Activated T-helper 2 cell treated with anti-CD3 and anti-CD28 coated beads, Interferon-gamma antibody, Interleukin-2, Interleukin-4, amounts not matched to agents 10 μg/mL and 5 μg/mL and 100 μg/mL, durations not matched to agents 14 hours and 24 hours and 36 hours (primary cell): ENCODE measurements around the gene PPM1K. TPM values are rescaled to one million over a fixed set of nuclear protein-coding genes. Genes with fewer than 3 reads are reported as not detected.

Source experiments
- DNase-seq: peaks from one replicate; pipeline ENCODE4 v3.0.0; 2021; ENCODE audit warnings: low spot score
- H3K27ac Mint-ChIP-seq: one replicate; pipeline ENCODE4 v1.8.0; 2021; ENCODE audit warnings: mixed read lengths
- H3K27me3 Mint-ChIP-seq: one replicate; pipeline ENCODE4 v1.8.0; 2021; ENCODE audit warnings: low read depth, mixed read lengths
- H3K36me3 Mint-ChIP-seq: one replicate; pipeline ENCODE4 v1.8.0; 2021; ENCODE audit warnings: low read depth, mixed read lengths
- H3K4me1 Mint-ChIP-seq: one replicate; pipeline ENCODE4 v1.8.0; 2021; ENCODE audit warnings: low read depth, mixed read lengths
- H3K4me3 Mint-ChIP-seq: one replicate; pipeline ENCODE4 v1.8.0; 2021; ENCODE audit warnings: low read depth, mild to moderate bottlenecking, moderate library complexity, mixed read lengths
- H3K9me3 Mint-ChIP-seq: one replicate; pipeline ENCODE4 v1.8.0; 2021; ENCODE audit warnings: mixed read lengths
- intact Hi-C: fragments of 100-400 bp; cut with micrococcal nuclease; formaldehyde crosslinking; loops from one replicate; pipeline ENCODE4 v1.15.1; 2023
- total RNA-seq: library from RNA; stranded (reverse); gene quantifications from 2 replicates; pipeline ENCODE4 v1.2.3, GENCODE V29; 2022

The PPM1K gene
- total RNA-seq, 1 donor from 2014 or later: 38.5 TPM

DNA sequence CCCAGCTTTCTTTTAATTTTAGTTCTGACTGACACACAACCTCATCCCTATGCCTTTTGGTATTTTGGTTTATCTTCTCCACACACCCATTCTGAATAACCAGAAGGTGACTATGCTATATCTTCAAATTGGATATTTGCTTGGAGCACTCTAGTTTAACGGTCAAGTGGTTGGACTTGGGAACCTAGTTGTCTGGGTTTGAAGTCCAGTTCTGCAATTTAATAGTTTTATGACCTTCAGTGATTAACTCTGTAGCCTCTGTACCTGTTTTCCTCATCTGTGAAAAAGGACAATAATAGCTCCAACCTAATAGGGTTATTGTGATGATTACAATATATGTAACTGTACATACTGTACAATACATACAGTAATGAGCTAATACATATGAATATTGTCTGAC is 20.0 kb downstream of the PPM1K start:
- no peak for DNase-seq
- Mint-ChIP-seq H3K4me1 (no peaks in the 10 kb centered on the region), H3K36me3 (peaks cover 45% of the 10 kb centered on the region), H3K4me3 (no peak overlapping the region), H3K27me3 (no peaks in the 10 kb centered on the region), H3K27ac (no peak overlapping the region), H3K9me3 (no peaks in the 10 kb centered on the region)
- intact Hi-C loops: no loop called here

DNA sequence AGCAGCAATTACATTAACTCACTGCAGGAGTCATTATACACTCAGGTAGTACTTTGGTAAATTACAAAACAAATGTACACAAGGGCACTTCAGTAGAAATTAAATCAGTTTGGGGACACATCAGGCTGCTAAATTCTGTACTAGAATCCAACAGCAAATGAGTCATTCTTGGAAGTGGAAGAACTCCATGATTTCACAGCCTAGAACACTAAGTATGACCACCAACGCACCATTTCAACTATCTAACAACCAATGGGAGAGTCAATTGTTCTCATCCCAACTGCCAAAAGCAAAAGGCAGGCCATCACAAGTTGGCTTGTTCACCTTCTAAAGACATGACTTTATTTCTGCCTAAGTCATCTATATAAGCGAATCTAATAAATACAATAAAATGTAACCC is 26.6 kb downstream of the PPM1K start:
- intact Hi-C loops: no loop called here
- Mint-ChIP-seq H3K4me1 (no peaks in the 10 kb centered on the region), H3K9me3 (no peaks in the 10 kb centered on the region), H3K27ac (no peak overlapping the region), H3K36me3 (peaks cover 17% of the 10 kb centered on the region), H3K4me3 (no peak overlapping the region), H3K27me3 (no peaks in the 10 kb centered on the region)
- no peak for DNase-seq

DNA sequence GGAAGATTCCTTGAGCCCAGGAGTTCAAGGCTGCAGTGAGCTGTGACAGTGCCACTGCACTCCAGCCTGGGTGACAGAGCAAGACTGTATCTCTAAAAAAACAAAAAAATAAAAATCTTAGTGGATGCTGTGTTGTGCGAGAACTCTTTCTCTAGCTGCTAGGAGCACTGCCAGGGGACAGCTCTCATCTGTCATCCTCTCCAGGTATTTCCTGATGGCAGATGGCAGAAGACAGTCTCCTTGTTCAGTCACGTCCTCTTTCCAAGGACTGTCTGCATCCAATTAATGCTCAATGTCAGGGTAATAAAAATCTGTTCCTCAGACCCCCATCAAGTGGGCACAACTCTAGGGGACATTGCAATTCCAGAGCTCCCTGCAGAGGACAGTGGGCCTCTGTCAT is 29.2 kb downstream of the PPM1K start:
- no peak for DNase-seq
- intact Hi-C loops: no loop called here
- Mint-ChIP-seq H3K9me3 (no peaks in the 10 kb centered on the region), H3K36me3 (peaks cover under 1% of the 10 kb centered on the region), H3K4me3 (no peak overlapping the region), H3K4me1 (no peaks in the 10 kb centered on the region), H3K27ac (no peak overlapping the region), H3K27me3 (peaks cover 3% of the 10 kb centered on the region)

DNA sequence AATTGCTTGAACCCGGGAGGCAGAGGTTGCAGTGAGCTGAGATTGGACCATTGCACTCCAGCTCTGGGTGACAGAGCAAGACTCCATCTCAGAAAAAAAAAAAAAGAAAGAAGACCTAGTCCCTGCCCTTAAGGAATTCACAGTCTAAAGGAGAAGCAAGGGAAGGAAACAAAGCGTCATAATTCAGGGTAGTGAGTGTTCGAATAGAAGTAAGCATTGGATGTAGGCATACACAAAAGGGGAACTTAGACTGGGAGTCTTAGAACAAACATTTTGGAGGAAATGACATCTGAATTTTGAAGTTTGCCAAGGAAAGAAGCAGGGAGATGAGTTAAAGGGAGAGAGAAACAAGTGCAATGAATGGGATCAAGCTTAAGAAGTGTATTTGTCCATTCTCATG is 32.4 kb downstream of the PPM1K start:
- H3K4me1 Mint-ChIP-seq: no peaks in the 10 kb centered on the region
- H3K36me3 Mint-ChIP-seq: no peaks in the 10 kb centered on the region
- DNase-seq: no peak
- H3K9me3 Mint-ChIP-seq: no peaks in the 10 kb centered on the region
- peaks cover 3% of the 10 kb centered on the region for H3K27me3 Mint-ChIP-seq
- H3K4me3 Mint-ChIP-seq: no peak overlapping the region
- H3K27ac Mint-ChIP-seq: no peak overlapping the region
- intact Hi-C loops: no loop called here

DNA sequence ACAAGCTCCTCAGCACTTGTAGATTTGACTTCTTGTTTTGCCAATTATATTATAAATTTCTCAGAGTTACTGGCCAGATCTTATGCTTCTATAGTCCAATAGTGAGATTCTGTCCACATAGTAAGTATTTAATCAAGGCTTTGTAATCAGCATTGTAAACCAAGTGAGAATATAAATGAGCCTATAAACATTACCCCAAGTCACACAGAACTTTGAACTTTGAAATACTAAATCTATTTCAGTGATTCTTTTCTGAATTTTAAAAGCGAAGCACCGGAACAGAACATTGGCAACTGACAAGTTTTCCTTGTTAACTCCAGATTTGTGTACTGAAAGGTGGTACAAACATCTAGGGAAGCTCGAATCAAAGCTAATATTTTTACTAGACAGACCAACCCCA is 37.2 kb downstream of the PPM1K start:
- no peak for DNase-seq
- no peak overlapping the region for H3K27ac Mint-ChIP-seq
- intact Hi-C loops: no loop called here
- no peak overlapping the region for H3K4me3 Mint-ChIP-seq
- no peaks in the 10 kb centered on the region for H3K9me3 Mint-ChIP-seq
- H3K27me3 Mint-ChIP-seq: peaks cover 3% of the 10 kb centered on the region
- peaks cover 8% of the 10 kb centered on the region for H3K4me1 Mint-ChIP-seq
- no peaks in the 10 kb centered on the region for H3K36me3 Mint-ChIP-seq

DNA sequence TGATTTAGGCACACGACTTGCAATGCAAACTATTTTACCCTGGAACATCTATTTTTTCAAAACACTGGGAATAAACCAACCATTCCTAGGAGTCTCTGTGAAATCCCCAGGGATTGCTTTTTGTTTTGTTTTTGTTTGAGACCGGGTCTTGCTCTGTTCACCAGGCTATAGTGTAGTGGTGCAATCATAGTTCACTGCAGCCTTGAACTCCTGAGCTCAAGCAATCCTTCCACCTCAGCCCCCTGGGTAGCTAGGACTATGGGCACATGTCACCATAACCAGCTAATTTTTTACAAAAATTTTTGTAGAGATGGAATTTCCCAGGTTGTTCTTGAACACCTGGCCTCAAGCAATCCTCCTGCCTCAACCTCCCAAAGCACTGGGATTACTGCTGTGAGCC is 37.8 kb downstream of the PPM1K start:
- H3K9me3 Mint-ChIP-seq: no peaks in the 10 kb centered on the region
- H3K27me3 Mint-ChIP-seq: peaks cover 3% of the 10 kb centered on the region
- no peak overlapping the region for H3K27ac Mint-ChIP-seq
- no peak for DNase-seq
- no peak overlapping the region for H3K4me3 Mint-ChIP-seq
- no peaks in the 10 kb centered on the region for H3K36me3 Mint-ChIP-seq
- H3K4me1 Mint-ChIP-seq: peaks cover 8% of the 10 kb centered on the region
- intact Hi-C loops: no loop called here

DNA sequence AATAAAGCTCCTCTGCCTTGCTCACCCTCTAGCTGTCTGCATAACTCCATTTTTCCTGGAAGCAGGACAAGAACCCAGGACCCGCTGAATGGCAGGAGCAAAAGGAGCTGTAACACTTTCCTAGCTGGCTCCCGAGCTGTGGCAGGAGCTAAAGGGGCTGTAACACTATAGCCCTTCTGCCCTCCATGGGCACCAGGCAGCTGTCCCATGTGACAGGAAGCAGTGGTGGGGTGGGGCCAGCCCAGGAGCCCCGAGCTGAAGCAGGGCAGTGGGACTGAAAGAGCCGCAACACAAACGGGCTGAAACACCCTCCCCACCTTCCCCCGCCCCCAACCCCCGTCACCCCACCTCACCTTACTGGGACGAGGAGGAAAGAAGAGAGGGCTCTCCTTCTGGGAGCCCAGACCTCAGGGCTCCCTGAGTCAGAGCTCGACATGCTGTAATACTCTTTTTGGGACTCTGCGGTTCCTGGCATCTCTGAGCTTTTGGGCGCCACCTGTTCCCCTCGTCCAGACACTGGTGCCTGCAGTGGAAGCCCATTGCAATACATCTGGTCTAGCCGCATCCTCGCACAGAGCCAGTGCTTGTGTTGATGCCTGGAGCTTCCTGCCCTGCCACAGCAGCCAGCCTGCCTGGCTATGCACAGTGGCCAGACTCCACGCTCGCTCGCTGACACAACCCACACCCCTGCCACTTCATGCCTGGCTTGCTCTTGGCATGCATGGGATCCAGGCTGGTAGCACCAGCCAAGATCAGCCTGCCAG is 39.4 kb downstream of the PPM1K start:
- Mint-ChIP-seq H3K27ac (no peak overlapping the region), H3K27me3 (no peaks in the 10 kb centered on the region), H3K4me1 (peaks cover 8% of the 10 kb centered on the region), H3K9me3 (no peaks in the 10 kb centered on the region), H3K4me3 (peak overlapping the region; percentile 37), H3K36me3 (no peaks in the 10 kb centered on the region)
- intact Hi-C loops: no loop called here
- no peak for DNase-seq

DNA sequence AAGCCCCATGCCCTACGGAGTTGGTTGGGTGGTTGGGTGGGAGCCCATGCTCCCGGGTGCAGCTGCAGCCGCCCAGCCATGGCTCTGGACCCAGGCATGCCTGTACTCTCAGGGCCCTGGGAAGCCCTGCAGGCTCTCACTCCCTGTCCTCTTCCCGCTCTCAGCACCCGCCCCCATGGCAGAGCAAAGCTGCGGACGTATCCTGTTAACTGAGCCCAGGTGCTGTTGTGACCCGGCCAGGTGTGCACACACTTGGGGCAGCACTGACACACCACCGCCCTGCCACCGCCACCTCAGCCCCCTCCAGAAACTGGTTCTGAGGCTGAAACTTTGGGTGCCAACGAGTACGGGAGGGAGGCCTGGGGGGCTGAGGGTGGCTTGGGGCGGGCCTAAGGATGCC is 40.3 kb downstream of the PPM1K start:
- H3K9me3 Mint-ChIP-seq: no peaks in the 10 kb centered on the region
- no peak overlapping the region for H3K4me3 Mint-ChIP-seq
- H3K27ac Mint-ChIP-seq: no peak overlapping the region
- no peaks in the 10 kb centered on the region for H3K36me3 Mint-ChIP-seq
- intact Hi-C loops: no loop called here
- DNase-seq: no peak
- H3K27me3 Mint-ChIP-seq: no peaks in the 10 kb centered on the region
- peaks cover 8% of the 10 kb centered on the region for H3K4me1 Mint-ChIP-seq

DNA sequence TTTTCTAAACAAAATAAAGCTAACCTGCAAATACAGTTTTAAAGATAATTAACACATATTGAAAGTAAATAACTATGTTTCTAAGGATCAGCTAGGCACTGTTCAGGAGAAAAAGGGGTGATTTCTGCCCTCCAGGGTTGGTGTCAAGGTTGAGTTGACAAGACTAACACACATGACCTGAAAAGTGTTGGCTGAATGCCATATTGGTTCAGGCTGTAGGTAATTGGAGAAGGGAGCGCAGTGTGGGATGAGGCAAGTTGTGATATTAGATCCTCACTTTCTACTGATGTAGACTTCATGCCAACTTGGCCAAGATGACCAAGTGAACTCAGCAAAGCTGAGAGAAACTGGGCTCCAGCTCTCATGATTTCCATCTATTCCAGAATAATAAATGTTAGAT is 42.2 kb downstream of the PPM1K start:
- Mint-ChIP-seq H3K36me3 (no peaks in the 10 kb centered on the region), H3K27me3 (peaks cover 5% of the 10 kb centered on the region), H3K9me3 (no peaks in the 10 kb centered on the region), H3K27ac (no peak overlapping the region), H3K4me1 (peaks cover 8% of the 10 kb centered on the region), H3K4me3 (no peak overlapping the region)
- no peak for DNase-seq
- intact Hi-C loops: no loop called here

DNA sequence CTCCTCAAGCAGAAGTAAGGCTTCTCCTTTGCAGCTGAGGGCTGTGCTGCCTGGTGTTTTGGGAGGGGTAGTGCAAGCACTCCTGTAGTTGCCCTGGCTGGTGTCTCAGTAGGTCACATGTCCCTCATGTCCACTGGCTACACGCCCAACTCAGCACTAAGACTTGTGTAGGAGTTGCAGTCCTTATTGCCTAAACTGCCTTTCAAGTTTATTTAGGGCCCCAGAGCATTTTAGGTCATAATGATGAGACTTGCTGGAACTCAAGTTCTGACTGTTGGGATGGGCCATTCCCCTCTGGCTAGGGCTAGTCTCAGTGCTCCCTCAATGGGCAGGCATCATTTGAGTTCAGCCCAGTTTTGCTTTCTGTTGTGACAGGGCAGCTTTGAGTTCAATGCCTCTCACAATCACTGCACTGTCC is 44.1 kb downstream of the PPM1K start:
- H3K27me3 Mint-ChIP-seq: peaks cover 16% of the 10 kb centered on the region
- no peaks in the 10 kb centered on the region for H3K9me3 Mint-ChIP-seq
- H3K4me1 Mint-ChIP-seq: peaks cover 4% of the 10 kb centered on the region
- H3K4me3 Mint-ChIP-seq: no peak overlapping the region
- H3K27ac Mint-ChIP-seq: no peak overlapping the region
- intact Hi-C loops: no loop called here
- H3K36me3 Mint-ChIP-seq: no peaks in the 10 kb centered on the region
- no peak for DNase-seq

DNA sequence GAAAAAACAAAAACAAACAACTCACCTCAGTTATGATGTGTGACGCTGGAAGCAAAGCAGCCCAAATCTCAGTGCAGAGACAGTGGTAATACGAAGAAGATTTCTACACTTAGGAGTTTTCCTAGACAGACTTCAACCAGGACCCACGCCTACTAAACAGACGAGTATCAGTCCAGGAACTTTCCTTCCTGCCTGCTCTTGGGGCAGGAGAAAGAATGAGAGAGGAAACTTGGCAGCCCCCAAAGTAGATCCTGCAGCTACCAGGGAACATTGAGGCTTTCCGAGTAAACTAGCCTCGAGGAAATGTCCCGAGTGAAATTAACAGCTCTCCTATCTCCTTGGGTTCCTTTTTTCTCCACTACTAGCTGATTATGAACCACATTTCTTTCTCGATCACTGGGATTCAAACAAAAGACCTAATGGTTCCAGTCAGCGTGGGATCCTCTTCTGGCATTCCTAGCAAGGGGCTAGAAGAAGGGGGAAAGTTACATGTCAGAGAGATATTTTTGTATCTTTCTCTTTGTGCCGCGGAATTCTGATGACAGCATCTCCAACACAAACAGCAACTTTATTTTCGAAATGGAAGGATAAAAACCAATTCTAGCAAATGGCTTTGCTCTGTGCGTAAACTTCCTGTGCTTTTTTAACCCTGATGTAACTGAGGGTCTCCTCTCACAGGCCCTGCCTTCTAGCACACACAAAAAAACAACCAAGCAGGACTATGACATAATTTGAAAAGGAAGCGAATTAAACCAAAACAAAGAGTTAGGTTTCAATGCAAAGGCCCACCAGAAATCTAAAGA is 53.2 kb downstream of the PPM1K start:
- intact Hi-C loops: no loop called here
- Mint-ChIP-seq H3K27ac (peak overlapping the region; percentile 15), H3K9me3 (peaks cover 3% of the 10 kb centered on the region), H3K36me3 (no peaks in the 10 kb centered on the region), H3K4me3 (no peak overlapping the region), H3K27me3 (peaks cover 12% of the 10 kb centered on the region), H3K4me1 (peaks cover 12% of the 10 kb centered on the region)
- no peak for DNase-seq

DNA sequence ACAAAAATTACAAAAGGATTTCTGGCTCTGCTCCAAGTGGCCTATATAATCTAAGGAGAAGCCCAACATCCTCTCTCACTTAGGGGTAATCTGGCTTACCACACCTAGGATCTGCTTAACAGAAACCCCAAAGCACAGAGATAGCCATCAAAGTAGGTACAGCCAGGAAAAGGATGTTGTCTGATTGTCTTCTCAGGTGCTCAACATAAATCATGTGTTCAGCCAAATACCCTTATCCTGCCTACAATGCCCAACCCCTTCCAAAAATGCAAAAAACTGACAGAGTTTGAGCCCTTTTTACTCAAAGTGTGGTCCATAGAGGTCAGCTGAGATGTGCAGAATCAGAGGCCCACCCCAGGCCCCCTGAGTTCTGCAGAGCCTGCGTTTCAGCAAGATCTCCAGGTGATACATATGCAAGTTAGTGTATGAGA is 53.9 kb downstream of the PPM1K start:
- intact Hi-C loops: no loop called here
- Mint-ChIP-seq H3K4me1 (peaks cover 17% of the 10 kb centered on the region), H3K9me3 (peaks cover 3% of the 10 kb centered on the region), H3K36me3 (no peaks in the 10 kb centered on the region), H3K27ac (no peak overlapping the region), H3K27me3 (peaks cover 10% of the 10 kb centered on the region), H3K4me3 (no peak overlapping the region)
- no peak for DNase-seq

DNA sequence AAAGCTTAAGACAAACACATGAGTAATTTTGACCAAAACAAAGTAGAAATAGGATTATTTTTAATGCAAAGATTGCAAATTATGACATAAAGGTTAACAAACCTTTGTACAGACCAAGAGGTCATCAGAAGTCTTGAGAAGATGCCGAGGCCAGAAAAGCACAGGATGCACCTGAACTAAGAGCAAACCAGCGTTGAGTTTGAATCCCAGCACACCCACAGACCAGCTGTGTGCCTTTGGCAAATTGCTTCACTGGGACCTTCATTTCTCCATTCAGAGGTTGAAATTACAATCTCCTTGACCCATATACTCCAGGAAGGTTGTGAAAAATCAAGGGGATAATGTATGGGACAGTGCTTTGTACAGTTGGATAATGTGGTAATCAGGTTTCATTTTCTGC is 56.6 kb downstream of the PPM1K start:
- Mint-ChIP-seq H3K4me1 (peaks cover 17% of the 10 kb centered on the region), H3K9me3 (peaks cover 7% of the 10 kb centered on the region), H3K4me3 (no peak overlapping the region), H3K27ac (no peak overlapping the region), H3K27me3 (no peaks in the 10 kb centered on the region), H3K36me3 (no peaks in the 10 kb centered on the region)
- intact Hi-C loops: no loop called here
- no peak for DNase-seq
